GM12801 (cell line): ENCODE measurements around the gene TNFAIP2.

Source experiments
- CTCF ChIP-seq: IDR thresholded peaks from one replicate; pipeline ENCODE4 v1.5.1; 2011; ENCODE audit warnings: control low read depth; ENCODE audit not compliant: insufficient read length; ENCODE audit errors: extremely low read depth

Gene TNFAIP2

GRCh38 chr14:103118663-103119404 lies 4.4 kb upstream of the TNFAIP2 start:
- no peak for TF ChIP-seq CTCF

DNA sequence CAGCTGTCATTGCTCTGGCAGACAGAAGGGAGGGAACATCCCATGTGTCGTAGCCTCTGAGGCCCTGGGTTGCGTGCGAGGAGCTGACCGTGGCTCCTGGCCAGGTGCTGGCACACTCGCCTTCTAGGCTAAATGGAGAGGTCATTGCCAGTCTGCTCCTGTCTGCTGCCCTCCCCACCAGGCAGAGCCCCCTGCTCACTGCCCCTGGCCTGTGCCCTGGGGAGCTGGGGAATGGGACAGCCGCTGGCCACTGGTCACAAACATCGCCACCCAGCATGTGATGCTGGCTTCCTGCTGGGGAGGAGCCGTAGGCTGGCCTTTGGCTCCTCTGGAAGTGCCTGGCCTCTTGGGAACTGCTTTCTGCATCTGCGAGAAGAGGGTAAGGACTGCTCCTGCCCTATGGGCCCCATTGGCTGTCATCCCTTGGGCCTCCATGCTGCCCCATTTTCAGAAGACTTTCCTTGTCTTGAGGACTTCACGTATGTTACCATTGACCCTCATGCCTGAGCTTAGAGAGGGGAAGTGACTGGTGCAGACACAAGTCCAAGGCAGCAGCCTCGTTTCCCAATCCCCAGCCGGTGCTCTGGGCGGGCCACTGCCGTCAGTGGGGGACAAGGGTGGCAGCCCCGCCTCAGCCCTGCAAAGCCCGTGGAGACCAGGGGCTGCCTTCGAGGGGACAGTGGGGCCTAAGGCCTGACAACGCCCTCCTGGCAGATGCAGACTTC lies 2.0 kb upstream of the TNFAIP2 start:
- no peak for TF ChIP-seq CTCF

DNA sequence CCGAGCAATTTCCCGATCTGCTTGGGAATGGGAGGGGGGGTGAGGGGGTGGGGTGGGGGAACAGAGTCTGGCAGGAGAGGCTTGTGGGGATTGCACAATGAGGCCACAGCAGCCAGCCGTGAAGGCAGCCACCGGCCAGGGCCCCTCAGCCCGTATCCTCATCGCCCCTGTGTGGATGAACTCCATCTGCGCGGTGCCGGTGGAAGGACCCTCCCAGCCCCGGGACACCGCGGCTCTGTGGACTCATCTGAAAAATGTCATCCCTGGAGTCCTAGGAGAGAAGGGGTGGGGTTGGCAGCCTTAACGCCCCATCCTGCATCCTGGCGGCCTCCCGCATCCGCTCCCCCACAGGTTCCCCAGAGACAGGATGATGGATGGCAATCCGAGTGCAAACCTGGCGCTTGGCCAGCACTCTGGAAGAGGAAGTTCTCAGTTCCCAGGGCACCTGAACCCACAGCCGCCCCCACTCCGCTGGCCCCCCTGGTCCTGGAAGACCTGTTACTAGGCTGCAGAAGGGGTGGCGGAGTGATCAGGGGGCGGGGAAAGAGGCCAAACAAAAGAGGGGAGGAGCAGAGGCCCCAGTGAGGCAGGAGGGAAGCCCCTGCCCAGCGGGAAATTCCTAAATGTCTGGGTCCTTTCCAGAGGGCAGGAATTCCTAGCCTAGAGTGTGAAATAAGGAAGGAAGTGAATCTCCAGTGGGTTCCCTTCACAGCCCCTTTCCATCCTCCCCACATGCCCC lies 1.2 kb upstream of the TNFAIP2 start:
- TF ChIP-seq CTCF: no peak

GRCh38 chr14:103122585-103122946 lies 695 bp upstream of the TNFAIP2 start:
- no peak for TF ChIP-seq CTCF

- no peak for TF ChIP-seq CTCF
Measured at GRCh38 chr14:103123634-103124500, 606 bp downstream of the TNFAIP2 start.

DNA sequence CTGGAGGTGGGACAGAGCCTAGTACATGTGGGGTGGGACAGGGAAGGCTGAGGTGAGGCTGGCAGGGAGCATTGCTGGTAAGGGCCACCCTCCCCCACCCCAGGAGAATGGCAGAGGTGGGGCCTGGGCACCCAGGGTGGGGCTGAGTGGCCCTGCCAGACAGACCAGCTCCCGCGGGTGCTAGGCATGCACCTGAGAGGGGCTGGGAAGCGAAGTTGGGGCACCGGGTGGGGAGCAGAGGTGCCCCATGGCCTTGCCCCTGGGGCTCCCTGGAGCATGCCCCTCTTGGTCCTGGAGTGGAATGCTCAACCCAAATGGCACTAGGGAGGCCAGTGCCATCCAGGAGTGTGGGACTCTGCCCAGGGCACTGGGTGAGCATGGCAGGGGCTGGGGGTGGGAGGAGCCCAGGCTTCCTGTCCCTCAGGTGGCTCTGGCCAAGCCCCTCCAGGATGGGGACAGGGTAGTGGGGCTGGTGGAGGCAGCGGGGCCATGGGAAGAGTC lies 1.3 kb downstream of the TNFAIP2 start:
- TF ChIP-seq CTCF: no peak
